ENCODE data around the gene CHRM5. TPM values are rescaled to one million over a fixed set of nuclear protein-coding genes. Genes with fewer than 3 reads are reported as not detected.

The CHRM5 gene
- total and polyA plus RNA-seq, 2 donors, result 0.16 TPM; not detected in 1

GRCh38 chr15:33956397-33956796 is 11.9 kb upstream of the CHRM5 start:
- no peak overlapping the region for H3K27ac ChIP-seq (ENCODE audit: low read depth in 1 of 2, low read length in 1 of 2)
- no peaks in the 10 kb centered on the region for H3K36me3 ChIP-seq (ENCODE audit: control insufficient read depth in 2 of 2, insufficient read depth in 2 of 2, low read length in 1 of 2)
- no peak for DNase-seq (ENCODE audit: low read depth in 6 of 9, low spot score in 9 of 9)
- no peaks in the 10 kb centered on the region for H3K4me1 ChIP-seq (ENCODE audit: control insufficient read depth in 2 of 2, insufficient read depth in 2 of 2, low read length in 2 of 2)
- no peaks in the 10 kb centered on the region for H3K27me3 ChIP-seq (ENCODE audit: control insufficient read depth in 2 of 2, insufficient read depth in 1 of 2, low read length in 1 of 2)
- 91% methylated on average over 1 of the region's 1 CpG for WGBS
- H3K9me3 ChIP-seq (ENCODE audit: control insufficient read depth in 2 of 2, insufficient read depth in 1 of 2, low read length in 1 of 2), result no peaks in the 10 kb centered on the region
- no peak overlapping the region for H3K4me3 ChIP-seq (ENCODE audit: low read length in 2 of 2)

- 83% methylated on average over 7 of the region's 7 CpGs for WGBS
- H3K27me3 ChIP-seq (ENCODE audit: control insufficient read depth in 2 of 2, insufficient read depth in 1 of 2, low read length in 1 of 2), result no peaks in the 10 kb centered on the region
- H3K36me3 ChIP-seq (ENCODE audit: control insufficient read depth in 2 of 2, insufficient read depth in 2 of 2, low read length in 1 of 2), result no peaks in the 10 kb centered on the region
- peak in 1 of 9 donors; percentile 9 for DNase-seq (ENCODE audit: low read depth in 6 of 9, low spot score in 9 of 9)
- H3K9me3 ChIP-seq (ENCODE audit: control insufficient read depth in 2 of 2, insufficient read depth in 1 of 2, low read length in 1 of 2), result no peaks in the 10 kb centered on the region
- no peak overlapping the region for H3K4me3 ChIP-seq (ENCODE audit: low read length in 2 of 2)
- H3K27ac ChIP-seq (ENCODE audit: low read depth in 1 of 2, low read length in 1 of 2), result no peak overlapping the region
- H3K4me1 ChIP-seq (ENCODE audit: control insufficient read depth in 2 of 2, insufficient read depth in 2 of 2, low read length in 2 of 2), result no peaks in the 10 kb centered on the region
Measured at GRCh38 chr15:33959844-33960548, 8.3 kb upstream of the CHRM5 start.

GRCh38 chr15:33960549-33960935 is 7.8 kb upstream of the CHRM5 start:
- no peak for DNase-seq (ENCODE audit: low read depth in 6 of 9, low spot score in 9 of 9)
- Histone ChIP-seq H3K27ac (ENCODE audit: low read depth in 1 of 2, low read length in 1 of 2) (no peak overlapping the region), H3K9me3 (ENCODE audit: control insufficient read depth in 2 of 2, insufficient read depth in 1 of 2, low read length in 1 of 2) (no peaks in the 10 kb centered on the region), H3K4me3 (ENCODE audit: low read length in 2 of 2) (no peak overlapping the region), H3K27me3 (ENCODE audit: control insufficient read depth in 2 of 2, insufficient read depth in 1 of 2, low read length in 1 of 2) (no peaks in the 10 kb centered on the region), H3K36me3 (ENCODE audit: control insufficient read depth in 2 of 2, insufficient read depth in 2 of 2, low read length in 1 of 2) (no peaks in the 10 kb centered on the region), H3K4me1 (ENCODE audit: control insufficient read depth in 2 of 2, insufficient read depth in 2 of 2, low read length in 2 of 2) (no peaks in the 10 kb centered on the region)
- 95% methylated on average over 3 of the region's 3 CpGs for WGBS

- peak in 4 of 9 donors; percentile 1 to 19 (median 4) for DNase-seq (ENCODE audit: low read depth in 6 of 9, low spot score in 9 of 9)
- 71% methylated on average over 8 of the region's 8 CpGs for WGBS
Measured at GRCh38 chr15:33963831-33964664, 4.2 kb upstream of the CHRM5 start.

GRCh38 chr15:33964665-33965040 is 3.6 kb upstream of the CHRM5 start:
- no peak for DNase-seq (ENCODE audit: low read depth in 6 of 9, low spot score in 9 of 9)
- H3K4me1 ChIP-seq (ENCODE audit: control insufficient read depth in 2 of 2, insufficient read depth in 2 of 2, low read length in 2 of 2), result no peaks in the 10 kb centered on the region
- no peak overlapping the region for H3K27ac ChIP-seq (ENCODE audit: low read depth in 1 of 2, low read length in 1 of 2)
- H3K4me3 ChIP-seq (ENCODE audit: low read length in 2 of 2), result no peak overlapping the region
- no peaks in the 10 kb centered on the region for H3K27me3 ChIP-seq (ENCODE audit: control insufficient read depth in 2 of 2, insufficient read depth in 1 of 2, low read length in 1 of 2)
- 99% methylated on average over 2 of the region's 2 CpGs for WGBS
- no peaks in the 10 kb centered on the region for H3K36me3 ChIP-seq (ENCODE audit: control insufficient read depth in 2 of 2, insufficient read depth in 2 of 2, low read length in 1 of 2)
- no peaks in the 10 kb centered on the region for H3K9me3 ChIP-seq (ENCODE audit: control insufficient read depth in 2 of 2, insufficient read depth in 1 of 2, low read length in 1 of 2)

More at GRCh38 chr15:33963831-33964664, 4.2 kb upstream of the CHRM5 start:
- Histone ChIP-seq H3K4me3 (ENCODE audit: low read length in 2 of 2) (no peak overlapping the region), H3K36me3 (ENCODE audit: control insufficient read depth in 2 of 2, insufficient read depth in 2 of 2, low read length in 1 of 2) (no peaks in the 10 kb centered on the region), H3K4me1 (ENCODE audit: control insufficient read depth in 2 of 2, insufficient read depth in 2 of 2, low read length in 2 of 2) (no peaks in the 10 kb centered on the region), H3K27me3 (ENCODE audit: control insufficient read depth in 2 of 2, insufficient read depth in 1 of 2, low read length in 1 of 2) (no peaks in the 10 kb centered on the region), H3K9me3 (ENCODE audit: control insufficient read depth in 2 of 2, insufficient read depth in 1 of 2, low read length in 1 of 2) (no peaks in the 10 kb centered on the region), H3K27ac (ENCODE audit: low read depth in 1 of 2, low read length in 1 of 2) (no peak overlapping the region)

- no peak overlapping the region for H3K27ac ChIP-seq (ENCODE audit: low read depth in 1 of 2, low read length in 1 of 2)
- no peaks in the 10 kb centered on the region for H3K36me3 ChIP-seq (ENCODE audit: control insufficient read depth in 2 of 2, insufficient read depth in 2 of 2, low read length in 1 of 2)
- H3K27me3 ChIP-seq (ENCODE audit: control insufficient read depth in 2 of 2, insufficient read depth in 1 of 2, low read length in 1 of 2), result no peaks in the 10 kb centered on the region
- no peaks in the 10 kb centered on the region for H3K9me3 ChIP-seq (ENCODE audit: control insufficient read depth in 2 of 2, insufficient read depth in 1 of 2, low read length in 1 of 2)
- 94% methylated on average over 3 of the region's 3 CpGs for WGBS
- DNase-seq (ENCODE audit: low read depth in 6 of 9, low spot score in 9 of 9), result no peak
- H3K4me1 ChIP-seq (ENCODE audit: control insufficient read depth in 2 of 2, insufficient read depth in 2 of 2, low read length in 2 of 2), result no peaks in the 10 kb centered on the region
- no peak overlapping the region for H3K4me3 ChIP-seq (ENCODE audit: low read length in 2 of 2)
Measured at GRCh38 chr15:33968821-33969220, 524 bp downstream of the CHRM5 start.

- Histone ChIP-seq H3K4me1 (ENCODE audit: control insufficient read depth in 2 of 2, insufficient read depth in 2 of 2, low read length in 2 of 2) (no peaks in the 10 kb centered on the region), H3K4me3 (ENCODE audit: low read length in 2 of 2) (no peak overlapping the region), H3K27me3 (ENCODE audit: control insufficient read depth in 2 of 2, insufficient read depth in 1 of 2, low read length in 1 of 2) (no peaks in the 10 kb centered on the region), H3K27ac (ENCODE audit: low read depth in 1 of 2, low read length in 1 of 2) (no peak overlapping the region), H3K9me3 (ENCODE audit: control insufficient read depth in 2 of 2, insufficient read depth in 1 of 2, low read length in 1 of 2) (no peaks in the 10 kb centered on the region), H3K36me3 (ENCODE audit: control insufficient read depth in 2 of 2, insufficient read depth in 2 of 2, low read length in 1 of 2) (no peaks in the 10 kb centered on the region)
- 99% methylated on average over 2 of the region's 2 CpGs for WGBS
- no peak for DNase-seq (ENCODE audit: low read depth in 6 of 9, low spot score in 9 of 9)
Measured at GRCh38 chr15:33971811-33972210, 3.5 kb downstream of the CHRM5 start.

GRCh38 chr15:33975022-33975565 is 6.8 kb downstream of the CHRM5 start:
- H3K4me1 ChIP-seq (ENCODE audit: control insufficient read depth in 2 of 2, insufficient read depth in 2 of 2, low read length in 2 of 2), result no peaks in the 10 kb centered on the region
- no peak overlapping the region for H3K4me3 ChIP-seq (ENCODE audit: low read length in 2 of 2)
- no peak overlapping the region for H3K27ac ChIP-seq (ENCODE audit: low read depth in 1 of 2, low read length in 1 of 2)
- H3K9me3 ChIP-seq (ENCODE audit: control insufficient read depth in 2 of 2, insufficient read depth in 1 of 2, low read length in 1 of 2), result no peaks in the 10 kb centered on the region
- no peak for DNase-seq (ENCODE audit: low read depth in 6 of 9, low spot score in 9 of 9)
- H3K36me3 ChIP-seq (ENCODE audit: control insufficient read depth in 2 of 2, insufficient read depth in 2 of 2, low read length in 1 of 2), result no peaks in the 10 kb centered on the region
- WGBS, result 99% methylated on average over 4 of the region's 4 CpGs
- H3K27me3 ChIP-seq (ENCODE audit: control insufficient read depth in 2 of 2, insufficient read depth in 1 of 2, low read length in 1 of 2), result no peaks in the 10 kb centered on the region

GRCh38 chr15:33980159-33980558 is 11.9 kb downstream of the CHRM5 start:
- Histone ChIP-seq H3K9me3 (ENCODE audit: control insufficient read depth in 2 of 2, insufficient read depth in 1 of 2, low read length in 1 of 2) (no peaks in the 10 kb centered on the region), H3K4me1 (ENCODE audit: control insufficient read depth in 2 of 2, insufficient read depth in 2 of 2, low read length in 2 of 2) (no peaks in the 10 kb centered on the region), H3K27me3 (ENCODE audit: control insufficient read depth in 2 of 2, insufficient read depth in 1 of 2, low read length in 1 of 2) (no peaks in the 10 kb centered on the region), H3K36me3 (ENCODE audit: control insufficient read depth in 2 of 2, insufficient read depth in 2 of 2, low read length in 1 of 2) (no peaks in the 10 kb centered on the region), H3K4me3 (ENCODE audit: low read length in 2 of 2) (no peak overlapping the region), H3K27ac (ENCODE audit: low read depth in 1 of 2, low read length in 1 of 2) (no peak overlapping the region)
- WGBS, result 69% methylated on average over 7 of the region's 7 CpGs
- no peak for DNase-seq (ENCODE audit: low read depth in 6 of 9, low spot score in 9 of 9)
